Stimulated activated naive CD8-positive, alpha-beta T cell treated with anti-CD3 and anti-CD28 coated beads, Interleukin-15, Interleukin-2, amounts not matched to agents 100 ng/mL and 50 ng/mL, for 24 hours (primary cell): ENCODE data around the gene FRG2.
"Not testable (repeated sequence)": the region's sequence is repeated elsewhere in the genome, so short reads cannot be mapped to it uniquely, and the experiment has no call there.

ENCODE experiments used
- H3K27ac Mint-ChIP-seq: one replicate; pipeline ENCODE4 v1.8.0; 2021; ENCODE audit warnings: mild to moderate bottlenecking, mixed read lengths
- H3K27me3 Mint-ChIP-seq: one replicate; pipeline ENCODE4 v1.8.0; 2021; ENCODE audit warnings: mixed read lengths
- H3K36me3 Mint-ChIP-seq: one replicate; pipeline ENCODE4 v1.8.0; 2021; ENCODE audit warnings: low read depth, mixed read lengths
- H3K4me1 Mint-ChIP-seq: one replicate; pipeline ENCODE4 v1.8.0; 2021; ENCODE audit warnings: low read depth, mixed read lengths
- H3K4me3 Mint-ChIP-seq: one replicate; pipeline ENCODE4 v1.8.0; 2021; ENCODE audit warnings: mild to moderate bottlenecking, mixed read lengths
- H3K9me3 Mint-ChIP-seq: one replicate; pipeline ENCODE4 v1.8.0; 2021; ENCODE audit warnings: mixed read lengths

FRG2 gene

GRCh38 chr4:190019023-190019858 lies 7.8 kb downstream of the FRG2 start:
- Mint-ChIP-seq H3K27me3 (peaks cover 56% of the 10 kb centered on the region), H3K9me3 (no peaks in the 10 kb centered on the region), H3K4me3 (peak overlapping the region; percentile 14), H3K27ac (peak overlapping the region; percentile 43), H3K36me3 (no peaks in the 10 kb centered on the region), H3K4me1 (peaks cover 26% of the 10 kb centered on the region)

- H3K27me3 Mint-ChIP-seq = peaks cover 61% of the 10 kb centered on the region
- no peaks in the 10 kb centered on the region for H3K36me3 Mint-ChIP-seq
- H3K4me1 Mint-ChIP-seq = peaks cover 26% of the 10 kb centered on the region
- no peak overlapping the region for H3K4me3 Mint-ChIP-seq
- no peak overlapping the region for H3K27ac Mint-ChIP-seq
- peaks cover 4% of the 10 kb centered on the region for H3K9me3 Mint-ChIP-seq
Measured at GRCh38 chr4:190018201-190018920, 8.7 kb downstream of the FRG2 start.

- Mint-ChIP-seq H3K27ac (no peak overlapping the region), H3K4me3 (no peak overlapping the region)
Measured at GRCh38 chr4:190017357-190018200, 9.5 kb downstream of the FRG2 start.

GRCh38 chr4:190016369-190017289 lies 10.4 kb downstream of the FRG2 start:
- peaks cover 4% of the 10 kb centered on the region for H3K9me3 Mint-ChIP-seq
- peaks cover 23% of the 10 kb centered on the region for H3K4me1 Mint-ChIP-seq
- no peak overlapping the region for H3K27ac Mint-ChIP-seq
- no peak overlapping the region for H3K4me3 Mint-ChIP-seq
- no peaks in the 10 kb centered on the region for H3K36me3 Mint-ChIP-seq
- peaks cover 73% of the 10 kb centered on the region for H3K27me3 Mint-ChIP-seq

More at GRCh38 chr4:190017357-190018200, 9.5 kb downstream of the FRG2 start:
- Mint-ChIP-seq H3K36me3 (no peaks in the 10 kb centered on the region), H3K27me3 (peaks cover 68% of the 10 kb centered on the region), H3K9me3 (peaks cover 4% of the 10 kb centered on the region), H3K4me1 (peaks cover 23% of the 10 kb centered on the region)

GRCh38 chr4:190015538-190016368 lies 11.3 kb downstream of the FRG2 start:
- H3K27ac Mint-ChIP-seq = no peak overlapping the region
- H3K9me3 Mint-ChIP-seq = peaks cover 4% of the 10 kb centered on the region
- no peaks in the 10 kb centered on the region for H3K36me3 Mint-ChIP-seq
- peaks cover 72% of the 10 kb centered on the region for H3K27me3 Mint-ChIP-seq
- peak overlapping the region; percentile 38 for H3K4me3 Mint-ChIP-seq
- peaks cover 19% of the 10 kb centered on the region for H3K4me1 Mint-ChIP-seq

- H3K36me3 Mint-ChIP-seq = no peaks in the 10 kb centered on the region
Measured at GRCh38 chr4:190014771-190015537, 12.1 kb downstream of the FRG2 start.

GRCh38 chr4:189989941-189990340 lies 37.1 kb downstream of the FRG2 start:
- H3K27ac Mint-ChIP-seq, H3K4me1 Mint-ChIP-seq, H3K9me3 Mint-ChIP-seq, H3K4me3 Mint-ChIP-seq, H3K36me3 Mint-ChIP-seq, H3K27me3 Mint-ChIP-seq: not testable (repeated sequence)

More at GRCh38 chr4:190014771-190015537, 12.1 kb downstream of the FRG2 start:
- Mint-ChIP-seq H3K4me3 (peak overlapping the region; percentile 45), H3K4me1 (peaks cover 14% of the 10 kb centered on the region), H3K9me3 (peaks cover 4% of the 10 kb centered on the region), H3K27me3 (peaks cover 66% of the 10 kb centered on the region), H3K27ac (no peak overlapping the region)

GRCh38 chr4:189988877-189989431 lies 38.1 kb downstream of the FRG2 start:
- Mint-ChIP-seq H3K36me3 (no peaks in the 10 kb centered on the region), H3K27me3 (peaks cover 2% of the 10 kb centered on the region), H3K4me1 (no peaks in the 10 kb centered on the region), H3K27ac (no peak overlapping the region), H3K4me3 (no peak overlapping the region), H3K9me3 (no peaks in the 10 kb centered on the region)

- H3K9me3 Mint-ChIP-seq, H3K27me3 Mint-ChIP-seq, H3K4me1 Mint-ChIP-seq, H3K27ac Mint-ChIP-seq, H3K36me3 Mint-ChIP-seq, H3K4me3 Mint-ChIP-seq: not testable (repeated sequence)
Measured at GRCh38 chr4:189985651-189986243, 41.3 kb downstream of the FRG2 start.

GRCh38 chr4:189984661-189985060 lies 42.4 kb downstream of the FRG2 start:
- not testable (repeated sequence) for H3K4me3 Mint-ChIP-seq, H3K27me3 Mint-ChIP-seq, H3K36me3 Mint-ChIP-seq, H3K27ac Mint-ChIP-seq, H3K9me3 Mint-ChIP-seq, H3K4me1 Mint-ChIP-seq

GRCh38 chr4:189983916-189984526 lies 43.0 kb downstream of the FRG2 start:
- not testable (repeated sequence) for H3K4me3 Mint-ChIP-seq, H3K27ac Mint-ChIP-seq, H3K27me3 Mint-ChIP-seq

GRCh38 chr4:189981970-189982369 lies 45.1 kb downstream of the FRG2 start:
- Mint-ChIP-seq H3K4me3 (no peak overlapping the region), H3K27ac (no peak overlapping the region), H3K36me3 (no peaks in the 10 kb centered on the region), H3K9me3 (no peaks in the 10 kb centered on the region), H3K4me1 (no peaks in the 10 kb centered on the region), H3K27me3 (no peaks in the 10 kb centered on the region)

More at GRCh38 chr4:189983916-189984526, 43.0 kb downstream of the FRG2 start:
- not testable (repeated sequence) for H3K4me1 Mint-ChIP-seq, H3K36me3 Mint-ChIP-seq, H3K9me3 Mint-ChIP-seq
